Activated naive CD8-positive, alpha-beta T cell treated with anti-CD3 and anti-CD28 coated beads, Interleukin-2, amount 50 U/mL, for 24 hours (primary cell): ENCODE results near the gene WNT16.
"Not testable (repeated sequence)": the region's sequence is repeated elsewhere in the genome, so short reads cannot be mapped to it uniquely, and the experiment has no call there.

Experiments used
- ATAC-seq: fragments of 150-1000 bp; cut with Tn5 transposase; one replicate; pipeline ENCODE4 v1.10.0; 2021
- DNase-seq: peaks from one replicate; pipeline ENCODE4 v3.0.0; 2021
- H3K27ac Mint-ChIP-seq: one replicate; pipeline ENCODE4 v1.8.0; 2021; ENCODE audit warnings: mild to moderate bottlenecking, mixed read lengths
- H3K27me3 Mint-ChIP-seq: one replicate; pipeline ENCODE4 v1.8.0; 2021; ENCODE audit warnings: mixed read lengths
- H3K36me3 Mint-ChIP-seq: one replicate; pipeline ENCODE4 v1.8.0; 2021; ENCODE audit warnings: low read depth, mixed read lengths
- H3K4me1 Mint-ChIP-seq: one replicate; pipeline ENCODE4 v1.8.0; 2021; ENCODE audit warnings: mixed read lengths
- H3K4me3 Mint-ChIP-seq: one replicate; pipeline ENCODE4 v1.8.0; 2021; ENCODE audit warnings: mild to moderate bottlenecking, moderate library complexity, mixed read lengths
- H3K9me3 Mint-ChIP-seq: one replicate; pipeline ENCODE4 v1.8.0; 2021; ENCODE audit warnings: mixed read lengths

WNT16 gene

DNA sequence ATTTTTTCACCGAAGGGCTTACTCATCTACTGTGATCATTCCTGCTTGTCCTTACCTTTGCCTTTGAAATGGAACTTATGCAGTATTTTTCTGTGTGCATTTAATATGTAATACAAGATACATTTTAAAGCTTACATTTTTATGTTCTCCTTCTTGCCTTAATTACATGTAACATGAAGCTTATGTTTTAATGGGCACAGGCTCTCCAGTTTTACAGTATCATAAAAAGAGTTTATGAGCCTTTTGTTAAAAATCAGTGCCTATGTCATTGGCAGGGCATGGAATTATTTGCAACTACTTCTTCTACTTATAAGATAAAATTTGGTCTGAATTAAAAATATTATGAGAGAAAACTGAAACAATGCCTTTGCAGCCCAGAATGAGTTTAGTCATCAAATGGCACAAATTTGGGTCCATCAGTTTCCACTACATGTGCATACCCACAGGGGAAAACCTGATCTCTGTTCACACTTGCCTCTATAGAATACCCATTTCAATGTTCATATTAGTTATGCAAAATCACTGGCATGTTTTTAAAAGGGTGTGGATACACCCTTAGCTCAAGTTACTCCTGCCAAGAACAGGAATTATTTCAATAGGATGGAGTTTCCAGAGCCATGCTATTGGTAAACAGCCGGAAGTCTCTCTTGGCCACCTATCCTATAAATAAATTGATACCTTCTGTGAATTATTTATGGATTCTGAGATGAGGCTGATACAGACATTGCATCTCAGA, 27.9 kb upstream of the WNT16 start:
- peaks cover 8% of the 10 kb centered on the region for H3K27me3 Mint-ChIP-seq
- peaks cover 9% of the 10 kb centered on the region for H3K4me1 Mint-ChIP-seq
- no peaks in the 10 kb centered on the region for H3K9me3 Mint-ChIP-seq
- no peak for DNase-seq
- no peak overlapping the region for H3K27ac Mint-ChIP-seq
- no peak overlapping the region for H3K4me3 Mint-ChIP-seq
- no peak for ATAC-seq
- no peaks in the 10 kb centered on the region for H3K36me3 Mint-ChIP-seq

DNA sequence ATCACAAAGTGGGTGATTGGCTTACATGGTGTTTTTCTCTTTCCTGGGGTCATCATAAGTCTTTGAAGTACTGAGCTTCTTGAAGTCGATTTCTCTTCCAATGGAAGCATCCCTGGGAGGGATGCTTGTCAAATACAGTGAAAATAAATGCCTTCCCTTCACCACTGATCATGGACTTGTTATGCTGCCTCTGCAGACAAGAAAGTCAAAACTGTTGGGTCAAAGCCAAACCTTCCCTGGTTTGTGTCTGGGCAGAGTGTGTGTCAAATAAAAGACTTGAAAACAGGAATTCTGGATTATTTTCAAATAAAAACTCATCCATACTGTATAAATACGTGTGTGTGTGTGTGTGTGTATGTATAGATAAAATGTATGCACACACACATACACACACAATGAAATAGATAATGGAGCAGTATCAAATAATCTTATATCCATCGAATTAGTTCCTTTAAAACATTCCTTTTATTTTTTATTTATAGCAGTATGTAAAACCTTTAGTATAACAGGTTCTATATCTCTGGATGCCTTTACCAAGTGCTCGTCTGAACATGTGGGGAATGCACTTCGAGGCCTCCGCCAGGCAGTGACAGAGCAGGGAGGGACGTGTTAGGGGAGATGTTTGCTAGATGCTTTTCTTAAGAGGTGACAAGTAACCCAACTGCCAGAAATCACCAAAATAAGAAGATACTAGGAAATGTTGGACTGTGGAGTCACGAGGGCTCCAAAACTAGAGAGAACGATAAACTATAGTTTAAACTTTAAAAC, 27.2 kb upstream of the WNT16 start:
- H3K9me3 Mint-ChIP-seq, result no peaks in the 10 kb centered on the region
- H3K36me3 Mint-ChIP-seq, result no peaks in the 10 kb centered on the region
- no peak for ATAC-seq
- H3K4me1 Mint-ChIP-seq, result peaks cover 15% of the 10 kb centered on the region
- no peak overlapping the region for H3K4me3 Mint-ChIP-seq
- no peak overlapping the region for H3K27ac Mint-ChIP-seq
- no peak for DNase-seq
- H3K27me3 Mint-ChIP-seq, result peaks cover 8% of the 10 kb centered on the region

DNA sequence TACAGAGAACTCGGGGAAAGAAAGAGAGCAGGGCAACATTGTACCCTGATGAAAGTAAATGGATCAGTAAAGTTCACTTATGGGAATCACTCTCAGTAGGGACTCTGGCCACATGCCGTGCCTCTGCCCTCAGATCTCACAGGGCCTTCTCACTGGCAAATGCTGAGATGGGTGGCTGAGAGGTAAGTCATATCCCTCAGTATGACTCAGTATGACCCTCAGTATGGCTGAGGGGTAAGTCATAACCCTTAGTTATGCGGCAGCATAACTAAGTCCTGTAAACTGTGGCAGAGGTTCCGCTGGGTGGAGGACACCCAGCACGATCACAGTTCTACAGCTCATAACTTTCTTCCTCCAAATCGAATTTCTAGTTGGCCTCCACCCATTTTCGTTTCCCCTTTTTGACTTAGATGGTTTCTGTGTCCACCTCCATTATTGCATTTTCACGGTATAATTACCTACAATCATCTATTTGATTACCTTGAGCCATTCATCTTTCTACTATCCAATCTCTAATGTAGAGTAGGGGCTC, 26.5 kb upstream of the WNT16 start:
- Mint-ChIP-seq H3K27ac (no peak overlapping the region), H3K4me1 (peaks cover 20% of the 10 kb centered on the region), H3K9me3 (no peaks in the 10 kb centered on the region), H3K27me3 (peaks cover 8% of the 10 kb centered on the region), H3K4me3 (no peak overlapping the region), H3K36me3 (no peaks in the 10 kb centered on the region)
- DNase-seq (no peak), ATAC-seq (peak; percentile 85)

DNA sequence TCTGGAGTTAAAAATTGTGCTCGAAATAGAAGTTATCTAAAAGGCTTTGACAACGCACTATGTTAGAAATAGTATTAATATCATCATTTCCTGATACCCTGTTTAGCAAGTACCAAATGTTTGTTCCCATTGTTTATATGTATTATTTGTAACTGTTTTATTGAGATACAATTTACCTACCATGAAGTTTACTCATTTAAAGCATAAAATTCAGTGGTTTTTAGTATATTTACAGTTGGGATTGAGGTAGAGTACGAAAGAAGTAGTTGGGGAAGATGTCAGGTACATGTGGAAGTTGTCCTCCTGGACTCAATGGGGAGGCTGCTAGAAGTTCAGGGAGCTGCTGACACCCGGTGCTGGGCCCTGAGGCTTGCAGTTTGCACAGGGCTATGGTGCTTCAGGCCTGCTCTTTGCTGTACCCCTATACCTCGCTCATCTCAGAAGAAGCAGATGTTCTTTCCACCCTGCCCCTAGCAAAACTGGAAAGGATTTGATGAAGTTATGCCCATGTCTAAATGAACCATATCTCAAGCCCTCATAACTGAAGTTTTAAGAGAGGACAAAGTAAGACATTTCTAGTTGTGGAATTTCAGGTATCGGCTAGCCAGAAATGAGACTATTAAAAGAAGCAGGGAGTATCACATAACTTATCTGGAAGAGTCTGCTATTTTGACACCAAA, 25.2 kb upstream of the WNT16 start:
- Mint-ChIP-seq H3K27me3 (peaks cover 10% of the 10 kb centered on the region), H3K36me3 (no peaks in the 10 kb centered on the region), H3K4me3 (no peak overlapping the region), H3K9me3 (no peaks in the 10 kb centered on the region), H3K4me1 (peaks cover 21% of the 10 kb centered on the region), H3K27ac (no peak overlapping the region)
- DNase-seq (peak; percentile 4), ATAC-seq (no peak)

DNA sequence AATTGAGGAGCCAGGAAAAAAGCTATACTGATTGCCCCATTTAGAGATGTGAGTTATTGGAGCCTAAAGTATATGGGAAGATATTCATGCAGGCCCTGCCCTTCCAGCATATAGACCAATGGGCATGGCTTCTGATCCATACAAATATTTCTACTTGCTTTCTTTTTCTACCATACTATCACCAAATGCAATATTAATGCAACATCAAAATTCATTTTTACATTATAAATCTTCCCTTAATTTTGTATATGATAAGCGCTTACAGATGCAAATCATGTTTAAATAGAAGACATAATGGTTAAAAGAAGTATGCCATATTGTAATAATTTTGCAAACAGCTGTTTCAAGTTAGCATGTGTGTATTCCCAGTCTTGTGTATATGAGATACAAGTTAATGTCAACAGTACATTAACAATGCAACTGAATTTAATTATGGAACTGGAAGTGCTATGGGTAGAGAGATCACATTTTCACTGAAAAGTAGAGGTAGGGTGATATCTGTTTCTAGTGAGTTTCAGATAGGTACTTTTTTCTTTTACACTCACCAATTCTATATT, 24.6 kb upstream of the WNT16 start:
- no peaks in the 10 kb centered on the region for H3K36me3 Mint-ChIP-seq
- DNase-seq (no peak), ATAC-seq (no peak)
- H3K4me1 Mint-ChIP-seq, result peaks cover 21% of the 10 kb centered on the region
- no peak overlapping the region for H3K27ac Mint-ChIP-seq
- peaks cover 16% of the 10 kb centered on the region for H3K27me3 Mint-ChIP-seq
- H3K4me3 Mint-ChIP-seq, result no peak overlapping the region
- no peaks in the 10 kb centered on the region for H3K9me3 Mint-ChIP-seq

DNA sequence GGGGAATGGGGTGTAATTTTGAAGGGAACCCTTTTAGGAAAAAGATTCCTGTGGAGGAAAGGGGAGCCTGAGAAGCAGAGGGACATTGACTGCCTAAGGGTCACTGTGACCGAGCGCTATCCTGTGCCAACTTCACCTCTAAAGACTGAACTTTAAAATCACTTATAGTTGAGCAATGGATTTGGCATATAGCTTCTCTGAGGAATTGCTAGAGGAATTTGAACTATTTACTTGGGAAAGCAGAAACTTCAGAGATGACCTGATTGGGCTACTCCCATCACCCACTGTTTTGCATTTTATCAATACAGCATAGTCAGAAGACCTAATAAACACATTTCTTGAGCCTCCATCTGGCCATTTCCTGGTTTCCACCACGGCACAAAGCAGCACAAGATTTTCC, 23.7 kb upstream of the WNT16 start:
- Mint-ChIP-seq H3K9me3 (no peaks in the 10 kb centered on the region), H3K27ac (no peak overlapping the region), H3K4me1 (peaks cover 21% of the 10 kb centered on the region), H3K27me3 (peaks cover 23% of the 10 kb centered on the region), H3K36me3 (no peaks in the 10 kb centered on the region), H3K4me3 (no peak overlapping the region)
- DNase-seq (no peak), ATAC-seq (no peak)

DNA sequence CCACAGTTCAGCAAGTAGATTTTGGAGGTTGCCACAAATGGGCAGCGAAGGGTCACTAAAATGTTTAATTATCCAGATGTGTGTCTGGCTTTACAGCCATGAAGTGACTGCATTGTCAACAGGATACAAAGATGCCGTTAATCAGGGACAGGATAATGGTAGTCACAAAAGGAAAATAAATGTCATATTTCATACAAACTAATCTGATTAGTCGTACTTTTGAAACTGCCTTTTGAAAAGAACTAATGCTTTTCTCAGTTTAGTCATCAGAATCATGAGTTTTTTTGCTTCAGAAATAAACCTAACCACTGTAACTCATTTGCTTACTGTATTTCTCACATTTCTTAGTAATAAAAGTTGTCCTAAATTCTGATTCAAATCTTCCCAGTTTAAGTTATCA, 22.2 kb upstream of the WNT16 start:
- Mint-ChIP-seq H3K4me1 (peaks cover 16% of the 10 kb centered on the region), H3K27ac (no peak overlapping the region), H3K27me3 (peaks cover 29% of the 10 kb centered on the region), H3K4me3 (no peak overlapping the region), H3K9me3 (peaks cover 11% of the 10 kb centered on the region), H3K36me3 (no peaks in the 10 kb centered on the region)
- DNase-seq (no peak), ATAC-seq (peak; percentile 56)

DNA sequence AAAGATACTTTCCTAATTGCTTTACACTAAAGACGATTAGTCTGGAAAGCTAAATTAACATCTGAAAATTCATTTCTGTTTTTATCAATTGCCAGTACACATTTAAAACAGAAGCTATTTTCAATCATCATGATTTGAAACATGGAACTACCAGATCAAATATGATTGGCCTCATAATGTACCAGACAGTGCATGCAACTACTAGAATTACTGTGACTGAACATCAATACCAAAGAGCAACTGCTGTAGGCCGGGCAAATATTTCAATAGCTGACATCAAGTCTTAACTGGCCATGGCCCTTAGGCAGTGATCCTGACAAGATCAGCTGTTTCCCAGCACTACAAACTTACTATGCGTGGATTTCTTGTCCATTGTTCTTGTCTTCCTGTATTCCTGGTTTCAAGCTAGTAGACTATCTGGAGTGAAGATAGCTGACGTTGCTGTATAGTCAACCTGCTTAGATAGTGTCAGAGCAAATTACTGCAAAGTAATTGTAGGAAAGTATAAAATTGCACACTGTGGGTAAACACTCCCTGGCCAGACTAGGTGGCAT, 21.7 kb upstream of the WNT16 start:
- H3K9me3 Mint-ChIP-seq, result peaks cover 11% of the 10 kb centered on the region
- DNase-seq (no peak), ATAC-seq (no peak)
- no peak overlapping the region for H3K27ac Mint-ChIP-seq
- no peaks in the 10 kb centered on the region for H3K36me3 Mint-ChIP-seq
- no peak overlapping the region for H3K4me3 Mint-ChIP-seq
- peaks cover 16% of the 10 kb centered on the region for H3K4me1 Mint-ChIP-seq
- peaks cover 31% of the 10 kb centered on the region for H3K27me3 Mint-ChIP-seq

DNA sequence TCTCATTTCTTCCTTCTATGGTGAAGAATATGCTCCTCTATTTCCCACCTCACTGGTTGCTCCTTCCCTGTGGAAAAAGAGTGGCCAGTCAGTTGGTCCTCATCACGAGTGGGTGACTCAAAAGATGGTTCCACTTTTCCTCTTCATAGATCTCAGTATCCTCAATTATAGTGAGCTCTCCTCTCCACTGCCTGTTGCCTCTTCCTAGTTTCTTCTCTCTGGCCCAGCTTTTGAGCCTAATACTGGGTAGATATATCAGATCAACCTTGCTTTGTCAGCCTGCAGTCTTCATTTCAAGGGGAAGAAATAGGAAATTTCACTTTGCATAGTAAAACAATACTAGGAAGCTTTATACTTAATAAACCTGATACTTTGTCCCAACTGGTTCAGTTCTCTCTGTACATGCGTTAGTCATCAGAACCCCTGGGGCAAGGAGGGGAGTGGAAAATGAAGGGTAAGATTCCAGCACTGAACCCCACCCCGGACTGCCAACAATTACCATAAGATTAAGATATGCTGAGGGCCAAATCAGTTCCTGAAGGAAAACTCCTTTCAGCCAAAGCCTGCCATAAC, 15.5 kb upstream of the WNT16 start:
- Mint-ChIP-seq H3K4me1 (peaks cover 4% of the 10 kb centered on the region), H3K27ac (no peak overlapping the region), H3K4me3 (no peak overlapping the region), H3K9me3 (peaks cover 11% of the 10 kb centered on the region), H3K27me3 (peaks cover 29% of the 10 kb centered on the region), H3K36me3 (no peaks in the 10 kb centered on the region)
- no peak for ATAC-seq
- DNase-seq, result no peak

DNA sequence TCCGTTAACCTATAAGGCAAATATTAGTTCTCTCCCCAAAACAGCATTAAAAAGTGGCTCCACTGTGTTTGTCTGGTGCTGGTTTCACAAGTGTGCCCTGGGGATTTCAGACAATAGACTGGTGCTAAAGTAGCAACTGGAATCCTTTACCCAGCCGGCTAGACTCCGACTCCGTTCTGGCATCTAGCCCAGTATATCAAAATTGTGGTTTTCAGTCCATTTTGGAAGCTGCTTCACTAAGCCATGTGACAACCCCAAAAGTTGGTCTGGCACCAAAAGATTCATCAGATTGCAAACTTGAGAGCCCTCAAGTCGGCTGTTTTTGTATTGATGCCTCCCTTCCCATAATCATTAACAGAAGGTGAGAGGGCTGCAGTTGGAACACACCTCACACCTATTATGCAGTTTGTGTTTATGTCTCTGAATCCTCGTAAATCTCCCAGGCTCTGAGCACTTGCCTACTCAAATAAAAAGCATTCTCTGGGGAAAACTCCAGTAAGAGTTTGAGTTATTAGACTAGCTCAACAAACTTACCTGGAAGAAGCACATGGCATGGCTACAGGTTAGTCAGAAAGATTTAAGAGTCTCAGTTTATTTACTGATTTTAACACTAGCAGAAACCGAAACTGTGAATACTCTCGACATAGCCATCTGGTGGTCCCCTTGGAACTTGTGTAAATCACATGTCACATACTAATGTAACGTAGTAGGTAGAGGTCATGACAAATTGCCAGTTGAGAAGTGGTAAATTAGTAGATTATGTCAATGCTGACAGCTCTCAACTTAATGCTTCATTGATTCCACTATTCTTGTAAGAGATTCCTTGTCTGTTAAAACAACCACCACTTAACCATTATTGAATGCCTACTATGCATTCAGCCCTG, 14.8 kb upstream of the WNT16 start:
- H3K4me1 Mint-ChIP-seq, result peaks cover 4% of the 10 kb centered on the region
- no peak for ATAC-seq
- H3K4me3 Mint-ChIP-seq, result no peak overlapping the region
- H3K27ac Mint-ChIP-seq, result no peak overlapping the region
- DNase-seq, result no peak
- H3K36me3 Mint-ChIP-seq, result no peaks in the 10 kb centered on the region
- H3K27me3 Mint-ChIP-seq, result peaks cover 22% of the 10 kb centered on the region
- peaks cover 11% of the 10 kb centered on the region for H3K9me3 Mint-ChIP-seq

DNA sequence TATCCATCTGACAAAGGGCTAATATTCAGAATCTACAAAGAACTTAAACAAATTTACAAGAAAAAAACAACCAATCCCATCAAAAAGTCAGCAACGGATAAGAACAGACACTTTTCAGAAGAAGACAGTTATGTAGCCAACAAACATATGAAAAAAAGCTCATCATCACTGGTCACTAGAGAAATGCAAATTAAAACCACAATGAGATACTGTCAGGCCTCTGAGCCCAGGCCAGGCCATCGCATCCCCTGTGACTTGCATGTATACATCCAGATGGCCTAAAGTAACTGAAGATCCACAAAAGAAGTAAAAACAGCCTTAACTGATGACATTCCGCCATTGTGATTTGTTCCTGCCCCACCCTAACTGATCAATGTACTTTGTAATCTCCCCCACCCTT, 13.6 kb upstream of the WNT16 start:
- not testable (repeated sequence) for H3K27ac Mint-ChIP-seq, H3K4me1 Mint-ChIP-seq, H3K36me3 Mint-ChIP-seq, H3K4me3 Mint-ChIP-seq, DNase-seq, ATAC-seq
- H3K27me3 Mint-ChIP-seq, result peaks cover 13% of the 10 kb centered on the region
- peaks cover 11% of the 10 kb centered on the region for H3K9me3 Mint-ChIP-seq

DNA sequence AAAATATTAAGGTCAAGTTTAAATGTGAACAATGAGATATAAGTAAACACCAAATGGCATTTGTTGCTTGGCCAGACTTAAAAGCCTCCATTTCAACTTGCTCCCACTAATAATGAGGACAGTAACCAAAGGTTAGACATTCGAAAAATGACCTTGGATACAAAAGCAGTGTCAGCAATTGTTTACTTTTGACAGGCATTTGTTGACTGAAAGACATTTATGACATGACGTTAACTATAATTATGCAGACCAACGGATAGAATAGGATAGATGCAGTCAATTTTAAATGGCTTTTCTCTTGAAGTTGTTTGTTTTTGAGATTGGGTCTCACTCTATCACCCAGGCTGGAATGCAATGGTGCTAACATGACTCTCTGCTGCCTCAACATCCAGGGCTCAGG, 6.3 kb upstream of the WNT16 start:
- H3K36me3 Mint-ChIP-seq, result no peaks in the 10 kb centered on the region
- peaks cover 15% of the 10 kb centered on the region for H3K27me3 Mint-ChIP-seq
- ATAC-seq (no peak), DNase-seq (no peak)
- no peaks in the 10 kb centered on the region for H3K9me3 Mint-ChIP-seq
- H3K4me1 Mint-ChIP-seq, result no peaks in the 10 kb centered on the region
- H3K4me3 Mint-ChIP-seq, result no peak overlapping the region
- H3K27ac Mint-ChIP-seq, result no peak overlapping the region

DNA sequence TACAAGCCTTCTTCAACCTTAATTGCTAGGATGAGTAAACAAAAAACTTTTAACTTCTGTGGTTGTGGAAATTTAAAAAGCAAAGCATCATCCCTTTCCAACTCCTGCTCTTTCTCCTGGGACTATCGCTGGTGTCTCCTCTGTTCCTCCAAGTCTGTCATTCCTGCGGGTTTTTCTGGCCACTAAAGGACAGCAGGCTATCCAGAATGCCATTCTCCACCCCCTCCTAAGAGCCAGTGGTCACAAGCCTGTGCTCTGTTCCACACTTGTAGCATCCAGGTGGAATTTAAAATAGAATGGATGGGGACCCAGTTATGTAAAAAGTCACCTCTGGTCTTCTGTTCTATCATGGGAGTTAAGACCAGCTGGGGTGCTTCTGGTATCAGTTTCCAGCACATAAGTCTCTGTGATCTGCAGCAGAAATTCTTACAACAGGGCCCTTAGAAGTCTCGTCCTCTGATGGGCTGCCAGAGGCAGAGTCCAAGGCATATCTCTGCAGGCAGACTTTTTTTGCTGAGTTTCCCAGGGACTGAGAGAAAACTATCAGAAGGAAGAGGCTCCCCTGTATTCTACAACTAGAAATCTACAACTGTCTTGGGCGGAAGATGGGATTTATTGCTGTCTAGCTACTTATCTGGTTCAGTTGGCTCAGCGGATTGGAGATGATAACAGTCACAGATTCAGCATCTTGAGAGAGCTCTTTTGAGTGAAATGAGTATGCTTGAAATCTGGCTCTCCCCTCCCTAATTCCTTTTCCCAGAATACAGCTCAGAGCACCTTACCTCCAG, 5.1 kb upstream of the WNT16 start:
- no peaks in the 10 kb centered on the region for H3K9me3 Mint-ChIP-seq
- H3K27me3 Mint-ChIP-seq, result peaks cover 28% of the 10 kb centered on the region
- ATAC-seq, result no peak
- peaks cover 6% of the 10 kb centered on the region for H3K4me1 Mint-ChIP-seq
- DNase-seq, result no peak
- H3K36me3 Mint-ChIP-seq, result no peaks in the 10 kb centered on the region
- no peak overlapping the region for H3K27ac Mint-ChIP-seq
- no peak overlapping the region for H3K4me3 Mint-ChIP-seq
